GM18861 (cell line): ENCODE results near the gene CA9.

Experiments
- ATAC-seq: cut with Tn5 transposase; IDR thresholded peaks from one replicate; pipeline ENCODE4 v1.9.1; 2021; ENCODE audit not compliant: unreplicated experiment

CA9 gene

GRCh38 chr9:35714123-35714522, 40.4 kb downstream of the CA9 start:
- ATAC-seq, result no peak

- ATAC-seq, result no peak
These were observed 41.0 kb downstream of the CA9 start for GRCh38 chr9:35714579-35715252.

DNA sequence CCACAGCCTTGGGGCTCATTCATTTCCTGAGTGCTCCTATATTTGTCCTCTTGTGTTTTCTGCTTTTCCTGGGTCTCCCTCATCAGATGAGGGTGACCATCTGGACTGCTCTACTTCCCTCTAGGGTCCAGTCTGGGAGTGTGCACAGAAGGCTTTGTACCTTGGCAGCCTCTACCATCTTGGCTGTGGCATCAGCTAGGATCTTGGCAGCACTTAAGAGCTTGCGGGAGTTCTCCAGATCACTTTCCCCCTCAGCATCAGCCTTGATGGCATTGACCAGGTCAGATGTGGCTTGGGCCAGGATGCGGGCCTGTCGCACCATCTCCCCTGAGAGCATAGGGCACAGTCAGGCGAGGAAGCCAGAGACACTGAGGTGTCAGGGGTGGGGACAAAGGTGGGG, 42.5 kb downstream of the CA9 start:
- no peak for ATAC-seq

DNA sequence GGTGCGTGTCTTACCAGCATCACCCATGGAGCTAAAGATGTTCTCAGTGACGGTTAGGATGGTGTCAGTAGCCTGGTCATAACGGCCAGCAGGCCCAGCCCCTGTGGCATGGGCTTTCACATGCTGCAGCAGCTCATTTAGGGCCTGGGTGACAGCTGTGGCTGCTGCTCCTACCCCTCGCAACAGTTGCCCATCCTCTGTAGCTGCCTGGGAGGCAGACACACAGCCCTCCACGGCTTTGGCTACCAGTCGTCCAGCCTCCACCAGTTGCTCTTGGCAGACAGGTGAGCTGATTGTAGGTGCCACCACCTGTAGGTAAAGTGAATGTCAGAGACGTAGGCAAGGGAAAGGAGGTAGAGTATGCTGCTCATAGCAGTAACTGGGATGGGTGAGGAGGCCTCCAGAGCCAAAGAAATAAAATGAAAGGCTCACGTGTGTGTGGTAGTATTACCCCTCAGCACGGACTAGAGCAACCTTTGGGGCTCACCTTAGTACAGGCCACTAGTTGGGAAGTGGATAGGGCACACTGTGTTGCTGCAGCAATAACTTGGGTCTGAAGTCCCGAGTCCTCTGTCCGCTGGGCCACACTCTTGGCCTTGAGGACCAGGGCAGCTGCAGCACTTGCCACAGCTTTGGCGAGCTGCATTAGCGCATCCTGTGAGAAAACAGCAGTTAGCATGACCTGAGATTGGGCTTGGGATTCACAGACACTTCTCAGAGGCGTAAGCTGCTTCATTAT, 43.6 kb downstream of the CA9 start:
- no peak for ATAC-seq

GRCh38 chr9:35718721-35719511, 45.2 kb downstream of the CA9 start:
- no peak for ATAC-seq

GRCh38 chr9:35719546-35719945, 45.8 kb downstream of the CA9 start:
- ATAC-seq, result no peak

DNA sequence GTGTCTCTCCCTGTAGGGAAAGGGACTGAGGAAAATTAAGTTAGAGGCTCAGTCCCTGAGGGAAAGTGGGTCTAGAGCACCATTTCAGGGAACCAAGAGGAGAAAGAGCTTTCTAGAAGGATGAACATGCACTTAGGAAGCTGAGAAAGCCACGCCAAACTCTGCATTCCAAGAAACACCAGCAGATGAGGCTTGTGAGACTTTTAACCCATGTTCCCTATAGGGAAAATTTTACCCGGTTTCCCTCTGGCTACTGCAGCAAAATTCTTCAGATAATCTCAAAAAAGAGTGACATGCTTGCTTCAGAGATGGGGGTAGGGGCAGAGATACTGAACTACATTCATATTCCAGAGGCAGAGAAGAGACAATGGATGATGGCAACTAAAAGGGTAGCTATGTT, 49.7 kb downstream of the CA9 start:
- no peak for ATAC-seq

DNA sequence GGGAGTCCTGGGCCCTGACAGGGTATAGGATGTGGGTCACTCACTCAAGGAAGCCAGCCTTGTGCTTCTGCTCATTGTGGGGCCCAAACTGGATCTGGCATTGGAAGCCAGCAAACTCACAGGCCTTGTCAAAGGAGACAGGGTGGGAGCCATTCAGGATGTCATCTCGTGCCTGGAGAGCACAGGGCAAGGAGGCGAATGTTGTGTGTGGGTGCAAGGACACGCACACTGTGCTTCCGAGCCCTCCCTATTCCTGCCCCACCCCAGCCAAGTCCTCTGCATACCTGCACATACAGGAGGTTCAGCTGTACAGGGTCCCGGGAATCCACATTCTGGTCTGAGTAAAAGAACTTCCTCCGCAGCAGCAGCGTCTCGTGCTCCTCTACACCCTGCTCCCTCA, 50.2 kb downstream of the CA9 start:
- no peak for ATAC-seq

DNA sequence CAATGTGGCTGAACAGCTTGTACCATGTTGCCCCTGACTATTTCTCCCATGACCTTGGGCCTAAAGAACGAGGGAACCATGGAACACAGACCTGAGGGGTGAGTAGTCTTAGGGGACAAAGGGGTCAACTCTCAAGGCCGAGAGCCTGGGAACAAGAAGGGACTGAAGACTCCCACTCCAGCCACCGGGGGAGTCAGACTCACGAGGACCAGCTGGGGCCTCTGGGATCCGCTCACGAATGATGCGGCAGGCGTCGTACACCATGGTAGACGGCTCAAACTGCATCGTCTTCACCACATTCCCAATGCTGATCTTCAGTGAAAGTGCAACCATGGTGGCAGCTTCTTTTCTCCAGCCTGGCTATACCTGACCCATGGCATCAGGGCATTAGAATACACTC, 51.6 kb downstream of the CA9 start:
- ATAC-seq, result no peak

DNA sequence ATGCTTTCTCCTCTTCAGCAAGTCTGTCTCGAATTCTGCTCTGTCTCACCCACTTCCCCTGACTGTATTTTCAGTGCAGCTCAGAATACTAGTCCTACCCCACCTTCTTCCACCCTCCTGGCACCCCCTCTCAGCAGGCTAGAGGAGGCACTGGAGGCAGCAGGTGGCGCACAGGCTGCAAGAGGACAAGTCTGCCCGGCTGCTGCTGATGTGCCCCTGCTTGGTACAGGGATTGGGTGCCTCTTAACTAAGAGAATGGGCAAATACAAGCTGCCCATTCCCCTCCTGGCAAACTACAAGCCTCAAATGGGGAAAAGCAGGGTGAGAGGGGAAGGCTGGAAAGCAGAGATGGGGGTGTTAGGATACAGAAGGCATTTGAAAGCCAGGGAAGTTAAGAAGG, 53.2 kb downstream of the CA9 start:
- peak; percentile 43 for ATAC-seq

DNA sequence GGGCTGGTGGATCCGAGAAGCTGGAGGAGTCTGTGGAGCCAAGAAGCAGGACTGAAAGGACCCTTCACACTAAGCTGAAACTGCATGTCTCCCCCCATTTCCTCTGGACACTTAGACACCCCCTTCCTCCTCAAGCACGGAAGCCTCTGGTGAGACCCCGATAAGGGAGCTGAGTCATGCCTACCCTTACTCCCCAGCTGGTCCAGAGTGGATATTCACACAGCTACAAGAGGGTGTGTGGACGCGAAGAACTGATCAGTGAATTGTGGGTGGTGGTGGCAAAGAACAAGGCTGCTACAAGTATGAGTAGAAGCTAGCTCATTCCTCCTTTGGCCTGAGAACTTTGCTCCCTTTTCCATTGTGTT, 53.9 kb downstream of the CA9 start:
- ATAC-seq, result no peak

DNA sequence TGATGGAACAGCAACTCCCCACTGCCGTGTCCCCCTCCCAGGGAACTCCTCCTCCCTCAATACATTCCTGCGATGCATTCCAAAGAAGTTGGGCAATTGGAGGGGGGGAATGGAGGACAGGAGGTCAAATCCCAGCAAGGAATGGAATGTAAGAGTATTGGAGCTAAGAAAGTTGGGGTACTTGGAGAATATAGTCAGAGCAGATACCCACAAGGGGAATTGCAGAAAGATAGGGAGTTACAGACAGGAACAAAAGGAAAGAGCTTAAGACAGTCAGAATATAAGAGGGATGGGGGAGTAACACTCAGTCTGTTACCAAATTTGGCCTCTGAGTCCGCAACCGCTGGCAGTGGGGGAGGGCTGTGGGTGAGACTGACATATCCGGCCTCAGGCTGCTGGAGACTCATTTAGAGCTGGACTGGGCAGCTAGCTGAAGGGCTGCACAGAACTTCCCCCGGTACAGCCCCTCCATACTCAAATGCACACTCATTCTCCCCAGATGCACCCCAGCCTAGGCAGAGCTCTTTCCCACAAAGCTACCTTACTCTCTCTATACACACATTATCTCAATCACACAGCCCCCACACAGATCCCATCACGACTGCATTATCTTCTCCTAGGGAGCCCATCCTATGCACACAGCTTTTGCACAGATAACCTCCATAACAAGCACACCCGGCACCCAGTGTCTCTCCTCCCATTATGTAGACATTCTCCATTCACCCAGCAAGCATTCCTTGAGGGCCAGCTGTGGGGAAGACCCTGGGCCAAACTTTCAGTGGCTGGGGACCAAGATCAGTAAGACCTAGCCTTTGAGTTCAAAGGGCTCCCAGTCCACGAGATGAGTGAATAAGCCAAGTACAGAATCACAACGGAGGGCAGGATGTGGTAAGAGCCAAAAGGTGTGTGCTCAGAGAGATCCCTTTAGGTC, 54.6 kb downstream of the CA9 start:
- no peak for ATAC-seq

DNA sequence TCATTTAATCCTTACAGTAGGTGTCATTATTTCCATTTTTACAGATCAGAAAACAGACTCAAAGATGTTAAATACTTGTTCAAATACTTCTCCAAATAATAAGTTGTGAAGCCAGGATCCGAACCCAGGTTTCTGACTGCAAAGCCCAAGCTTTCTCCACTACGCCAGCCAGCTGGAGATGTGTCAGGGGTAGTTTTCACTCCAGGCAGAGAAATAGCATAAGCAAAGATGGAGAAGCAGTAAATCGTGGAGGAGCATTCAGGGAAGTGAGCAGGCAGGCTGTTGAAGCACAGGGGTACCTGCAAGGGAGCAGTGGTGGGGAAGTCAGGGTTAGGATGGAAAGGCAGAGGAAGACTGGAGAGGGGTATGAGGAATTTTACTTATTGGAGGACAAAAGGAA, 55.4 kb downstream of the CA9 start:
- ATAC-seq, result no peak

DNA sequence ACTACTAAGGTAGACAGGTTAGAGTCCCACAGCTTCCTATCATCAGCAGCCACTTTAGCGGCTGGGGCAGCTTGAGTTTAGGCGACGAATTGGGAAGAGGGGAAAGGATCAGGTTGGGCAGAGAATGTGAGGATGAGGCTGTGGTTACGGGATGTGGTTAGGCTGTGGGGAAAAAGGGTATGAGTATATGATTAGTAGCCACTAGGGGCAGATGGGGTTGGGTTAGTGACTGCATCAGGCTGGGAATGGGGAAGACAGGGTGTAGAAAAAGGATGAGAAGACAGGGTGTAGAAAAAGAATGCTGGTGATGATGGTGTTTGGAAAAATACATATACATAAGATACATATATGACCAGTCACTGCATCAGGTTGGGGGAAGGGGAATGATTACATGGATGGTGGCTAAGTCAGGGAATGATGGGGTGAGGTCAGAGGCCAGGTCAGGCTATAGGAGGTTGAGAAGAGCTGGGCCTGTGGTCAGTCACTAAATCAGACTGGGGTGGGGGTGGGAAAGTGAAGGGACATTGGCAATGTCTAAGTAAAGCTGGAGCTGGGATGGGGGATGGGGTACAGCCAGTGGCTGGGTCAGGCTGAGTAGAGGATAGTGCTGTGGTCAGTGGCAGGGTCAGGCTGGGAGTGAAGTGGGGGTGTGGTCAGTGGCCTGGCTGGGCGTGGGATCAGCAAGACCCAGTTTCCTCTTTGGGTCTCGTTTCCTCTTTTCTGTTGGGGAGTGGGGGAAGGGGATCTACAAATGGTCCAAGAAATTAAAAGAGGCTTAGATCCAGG, 56.2 kb downstream of the CA9 start:
- ATAC-seq, result no peak

DNA sequence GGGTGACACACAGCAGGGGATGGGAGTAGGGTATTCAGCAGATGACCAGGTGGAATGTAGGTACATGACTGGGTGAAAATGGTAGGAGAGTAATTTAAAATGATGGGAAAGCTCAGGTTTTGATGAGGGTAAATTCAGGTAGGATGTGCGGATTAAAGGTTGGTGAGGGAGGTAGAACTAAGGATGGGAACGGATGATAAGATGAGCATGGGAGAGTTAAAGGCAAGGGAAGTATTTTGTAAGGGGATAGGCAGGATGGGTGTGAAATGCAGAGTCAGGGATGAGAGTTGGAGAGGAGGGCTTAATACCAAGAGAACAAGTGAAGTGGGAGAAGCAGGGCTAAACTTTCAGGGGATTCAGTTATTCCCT, 56.7 kb downstream of the CA9 start:
- ATAC-seq, result no peak
